ENCODE measurements around the gene TMTC2.

The TMTC2 gene

DNA sequence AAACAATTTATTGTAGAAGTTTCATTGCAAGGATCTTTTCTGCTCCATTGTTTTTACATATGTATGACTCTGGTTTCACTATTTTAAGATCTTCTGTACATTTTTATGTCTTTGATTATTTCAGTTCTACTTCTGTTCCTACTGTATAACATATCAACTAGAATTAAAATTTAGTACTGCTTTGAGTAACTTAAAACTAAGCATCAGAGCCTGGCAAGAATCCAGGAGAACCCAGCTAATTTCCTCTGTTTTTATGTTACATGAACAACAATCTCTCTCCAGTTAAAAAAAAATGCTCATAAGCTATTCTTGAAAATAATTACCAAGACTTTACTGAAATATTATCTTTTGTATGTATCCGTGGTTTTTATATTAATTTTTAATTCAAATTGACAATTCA, 370.7 kb downstream of the TMTC2 start:
- TF ChIP-seq EP300 (IDR thresholded peaks at IDR 0.05; ENCODE audit: borderline replicate concordance) (no peak), CREB1 (IDR thresholded peaks at IDR 0.05; ENCODE audit: low read depth) (no peak), USF1 (IDR thresholded peaks at IDR 0.05) (no peak), FOXM1 (IDR thresholded peaks at IDR 0.05; ENCODE audit: borderline replicate concordance, low read depth) (no peak), REST (IDR thresholded peaks at IDR 0.05; ENCODE audit: low read depth) (no peak), CEBPB (IDR thresholded peaks at IDR 0.05) (no peak), TEAD4 (IDR thresholded peaks at IDR 0.05) (no peak), TAF1 (IDR thresholded peaks at IDR 0.05; ENCODE audit: low read depth) (no peak), TCF12 (IDR thresholded peaks at IDR 0.05; ENCODE audit: low read depth) (no peak), YY1 (IDR thresholded peaks at IDR 0.05; ENCODE audit: low read depth) (no peak), ZBTB7A (IDR thresholded peaks at IDR 0.05; ENCODE audit: low read depth) (no peak), NFIC (IDR thresholded peaks at IDR 0.05) (no peak), EGR1 (IDR thresholded peaks at IDR 0.05) (no peak), RAD21 (IDR thresholded peaks at IDR 0.05; ENCODE audit: low read depth) (no peak)
- TF ChIP-seq, protein P1, sequence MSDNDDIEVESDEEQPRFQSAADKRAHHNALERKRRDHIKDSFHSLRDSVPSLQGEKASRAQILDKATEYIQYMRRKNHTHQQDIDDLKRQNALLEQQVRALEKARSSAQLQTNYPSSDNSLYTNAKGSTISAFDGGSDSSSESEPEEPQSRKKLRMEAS (IDR thresholded peaks at IDR 0.05) = no peak

GRCh38 chr12:83059107-83059506, 372.4 kb downstream of the TMTC2 start:
- no peak for TF ChIP-seq ZBTB7A (IDR thresholded peaks at IDR 0.05; ENCODE audit: low read depth)
- no peak for TF ChIP-seq USF1 (IDR thresholded peaks at IDR 0.05)
- no peak for TF ChIP-seq NFIC (IDR thresholded peaks at IDR 0.05)
- no peak for TF ChIP-seq TAF1 (IDR thresholded peaks at IDR 0.05; ENCODE audit: low read depth)
- TF ChIP-seq, protein P1 (IDR thresholded peaks at IDR 0.05) = no peak
- TF ChIP-seq EGR1 (IDR thresholded peaks at IDR 0.05) = no peak
- no peak for TF ChIP-seq CREB1 (IDR thresholded peaks at IDR 0.05; ENCODE audit: low read depth)
- TF ChIP-seq TEAD4 (IDR thresholded peaks at IDR 0.05) = no peak
- no peak for TF ChIP-seq REST (IDR thresholded peaks at IDR 0.05; ENCODE audit: low read depth)
- no peak for TF ChIP-seq TCF12 (IDR thresholded peaks at IDR 0.05; ENCODE audit: low read depth)
- TF ChIP-seq RAD21 (IDR thresholded peaks at IDR 0.05; ENCODE audit: low read depth) = no peak
- no peak for TF ChIP-seq CEBPB (IDR thresholded peaks at IDR 0.05)
- no peak for TF ChIP-seq EP300 (IDR thresholded peaks at IDR 0.05; ENCODE audit: borderline replicate concordance)
- TF ChIP-seq FOXM1 (IDR thresholded peaks at IDR 0.05; ENCODE audit: borderline replicate concordance, low read depth) = no peak

GRCh38 chr12:83065562-83065961, 378.9 kb downstream of the TMTC2 start:
- TF ChIP-seq FOXM1 (IDR thresholded peaks at IDR 0.05; ENCODE audit: borderline replicate concordance, low read depth) = no peak
- TF ChIP-seq, protein P1 (IDR thresholded peaks at IDR 0.05) = no peak
- no peak for TF ChIP-seq CREB1 (IDR thresholded peaks at IDR 0.05; ENCODE audit: low read depth)
- TF ChIP-seq NFIC (IDR thresholded peaks at IDR 0.05) = no peak
- TF ChIP-seq CEBPB (IDR thresholded peaks at IDR 0.05) = no peak
- no peak for TF ChIP-seq TCF12 (IDR thresholded peaks at IDR 0.05; ENCODE audit: low read depth)
- no peak for TF ChIP-seq RAD21 (IDR thresholded peaks at IDR 0.05; ENCODE audit: low read depth)
- no peak for TF ChIP-seq REST (IDR thresholded peaks at IDR 0.05; ENCODE audit: low read depth)
- TF ChIP-seq TAF1 (IDR thresholded peaks at IDR 0.05; ENCODE audit: low read depth) = no peak
- TF ChIP-seq ZBTB7A (IDR thresholded peaks at IDR 0.05; ENCODE audit: low read depth) = no peak
- no peak for TF ChIP-seq USF1 (IDR thresholded peaks at IDR 0.05)
- no peak for TF ChIP-seq YY1 (IDR thresholded peaks at IDR 0.05; ENCODE audit: low read depth)
- TF ChIP-seq EP300 (IDR thresholded peaks at IDR 0.05; ENCODE audit: borderline replicate concordance) = no peak
- TF ChIP-seq TEAD4 (IDR thresholded peaks at IDR 0.05) = no peak
- TF ChIP-seq EGR1 (IDR thresholded peaks at IDR 0.05) = no peak
